H4 (cell line): ENCODE measurements around the gene KCNRG. TPM values are rescaled to one million over a fixed set of nuclear protein-coding genes. Genes with fewer than 3 reads are reported as not detected.
A peak's percentile ranks its signal among the peaks of the same experiment; 100 is the strongest.
"Not testable (repeated sequence)": the region's sequence is repeated elsewhere in the genome, so short reads cannot be mapped to it uniquely, and the experiment has no call there.

Source experiments
- DNase-seq: peaks from one replicate; pipeline ENCODE4 v3.0.0-alpha.2; 2015; ENCODE audit warnings: low spot score
- total RNA-seq: library from RNA; depleted of rRNA; stranded (reverse); fragments of >200 nt; shearing (Covaris generic); gene quantifications from 2 replicates; pipeline ENCODE4 v1.2.3, GENCODE V29; 2014; rRNA removed

The KCNRG gene, protein sequence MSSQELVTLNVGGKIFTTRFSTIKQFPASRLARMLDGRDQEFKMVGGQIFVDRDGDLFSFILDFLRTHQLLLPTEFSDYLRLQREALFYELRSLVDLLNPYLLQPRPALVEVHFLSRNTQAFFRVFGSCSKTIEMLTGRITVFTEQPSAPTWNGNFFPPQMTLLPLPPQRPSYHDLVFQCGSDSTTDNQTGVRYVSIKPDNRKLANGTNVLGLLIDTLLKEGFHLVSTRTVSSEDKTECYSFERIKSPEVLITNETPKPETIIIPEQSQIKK
- total RNA-seq, result not detected in 2 replicates

GRCh38 chr13:50015258-50015657 is at the start of gene KCNRG:
Gene KCNRG (plus strand): TSS chr13:50015444. CDS start chr13:50015494, 50 bp downstream.
- DNase-seq, result no peak

DNA sequence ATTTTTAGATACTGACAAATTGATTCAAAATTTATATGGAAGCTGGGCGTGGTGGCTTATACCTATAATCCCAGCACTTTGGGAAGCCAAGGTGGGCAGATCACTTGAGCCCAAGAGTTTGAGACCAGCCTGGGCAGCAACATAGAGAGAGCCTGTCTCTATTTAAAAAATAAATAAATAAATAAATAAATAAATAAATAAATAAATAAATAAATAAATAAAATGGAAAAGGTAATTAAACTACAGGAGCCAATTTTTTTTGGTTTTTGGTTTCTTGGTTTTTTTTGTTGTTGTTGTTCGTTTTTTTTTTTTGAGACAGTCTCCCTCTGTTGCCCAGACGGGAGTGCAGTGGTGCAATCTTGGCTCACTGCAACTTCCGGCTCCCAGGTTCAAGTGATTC is 47.8 kb upstream of the KCNRG start:
- no peak for DNase-seq

- DNase-seq, result no peak
Measured at GRCh38 chr13:49972709-49973108, 42.5 kb upstream of the KCNRG start.

DNA sequence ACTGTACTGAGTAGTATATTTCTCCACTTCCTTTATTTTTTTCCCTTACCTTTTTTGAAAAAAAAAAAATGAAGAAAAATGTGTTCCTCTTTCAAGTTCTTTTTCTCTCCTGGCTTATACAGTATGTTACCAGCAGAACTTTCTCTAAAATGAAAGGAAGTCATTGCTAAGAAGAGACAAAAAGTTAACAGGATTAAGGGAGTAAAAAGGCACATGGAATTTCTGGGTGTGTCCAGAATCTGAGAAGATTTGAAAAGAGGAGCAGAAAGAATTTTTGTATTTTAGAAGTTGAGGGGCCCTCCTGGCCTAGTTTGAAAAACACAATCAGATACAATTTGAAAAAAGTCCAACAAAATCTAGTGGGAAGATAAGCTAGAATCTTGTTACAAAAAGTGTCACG is 39.4 kb upstream of the KCNRG start:
- no peak for DNase-seq

DNA sequence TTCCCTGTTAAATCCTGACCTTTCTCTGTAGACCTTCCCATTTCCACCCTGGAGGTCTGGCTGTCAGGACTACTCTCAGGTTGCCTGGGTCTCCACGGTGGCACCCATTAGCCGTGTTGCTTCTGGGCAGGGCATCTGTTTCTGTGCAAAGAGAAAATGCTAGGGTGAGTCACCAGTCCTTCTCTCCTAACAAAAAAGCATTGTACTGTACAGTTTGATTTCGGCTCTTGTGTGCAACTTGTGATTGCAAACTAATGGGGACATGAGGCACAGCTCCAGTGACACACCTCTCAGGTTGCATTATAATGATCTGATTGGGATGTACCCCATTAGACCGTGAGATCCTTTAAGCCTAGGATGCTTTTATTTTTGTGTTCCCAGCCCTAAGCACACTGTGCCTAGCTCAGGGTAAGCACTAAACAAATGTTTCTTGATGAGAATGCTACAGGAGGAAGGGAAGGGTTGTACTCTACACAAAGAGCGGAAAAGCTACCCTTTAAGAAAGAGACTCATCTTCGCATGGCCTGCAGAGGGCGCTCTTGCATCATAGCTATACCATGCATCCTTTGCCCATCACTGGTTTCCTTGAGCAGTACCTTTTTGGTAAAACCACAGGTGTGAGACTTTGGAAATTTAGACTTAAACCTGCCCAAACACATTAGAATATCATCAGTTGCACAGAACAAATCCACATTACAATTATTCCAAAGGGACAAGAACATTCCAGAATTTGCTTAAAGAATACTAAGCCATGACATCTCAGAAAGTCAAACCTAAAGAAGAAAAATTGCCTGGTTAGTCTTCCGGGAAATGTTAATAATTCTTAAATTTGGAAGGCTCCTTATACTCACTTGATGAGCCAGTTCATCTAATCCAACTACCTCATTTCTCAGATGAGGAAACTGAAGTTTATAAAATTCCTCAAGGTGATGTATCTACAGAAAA is 38.7 kb upstream of the KCNRG start:
- peak; percentile 54 for DNase-seq

- no peak for DNase-seq
Measured at GRCh38 chr13:49977992-49978391, 37.3 kb upstream of the KCNRG start.

DNA sequence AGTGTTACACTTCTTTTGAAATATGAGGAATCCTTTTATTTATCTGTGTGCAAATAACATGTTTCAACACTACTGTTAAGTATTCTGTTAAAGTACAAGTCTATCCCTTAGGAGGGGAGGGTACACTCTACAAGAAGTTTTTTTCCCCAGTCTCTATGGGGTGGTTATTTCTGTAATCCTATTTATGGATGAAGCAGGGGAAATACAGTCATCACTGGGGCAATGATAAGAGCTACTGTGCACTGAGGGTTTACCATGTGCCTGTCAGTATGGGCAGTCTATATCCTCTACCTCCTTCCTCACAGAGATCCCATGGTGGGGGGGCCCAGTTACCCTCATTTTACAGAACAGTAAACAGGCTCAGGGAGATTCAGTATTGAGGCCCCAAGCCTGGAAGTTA is 35.0 kb upstream of the KCNRG start:
- DNase-seq, result no peak

DNA sequence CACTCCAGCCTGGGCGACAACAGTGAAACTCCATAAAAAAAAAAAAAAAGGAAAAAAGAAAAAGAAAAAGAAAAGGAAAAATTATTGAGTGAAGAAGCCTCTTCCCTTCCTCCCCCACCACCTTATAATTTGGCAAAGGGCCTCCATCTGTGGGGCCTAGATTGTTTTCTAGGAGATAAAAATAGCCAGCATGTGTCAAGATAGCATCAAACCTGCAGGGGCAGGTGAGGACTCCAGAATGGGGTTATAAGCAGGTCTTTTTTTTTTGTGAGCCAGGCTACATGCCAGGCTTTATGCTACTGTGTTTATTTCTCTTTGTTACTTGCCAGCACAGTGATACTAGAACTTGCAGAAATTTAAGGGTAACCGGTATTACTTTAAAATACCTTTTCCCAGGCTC is 30.1 kb upstream of the KCNRG start:
- DNase-seq, result no peak

DNA sequence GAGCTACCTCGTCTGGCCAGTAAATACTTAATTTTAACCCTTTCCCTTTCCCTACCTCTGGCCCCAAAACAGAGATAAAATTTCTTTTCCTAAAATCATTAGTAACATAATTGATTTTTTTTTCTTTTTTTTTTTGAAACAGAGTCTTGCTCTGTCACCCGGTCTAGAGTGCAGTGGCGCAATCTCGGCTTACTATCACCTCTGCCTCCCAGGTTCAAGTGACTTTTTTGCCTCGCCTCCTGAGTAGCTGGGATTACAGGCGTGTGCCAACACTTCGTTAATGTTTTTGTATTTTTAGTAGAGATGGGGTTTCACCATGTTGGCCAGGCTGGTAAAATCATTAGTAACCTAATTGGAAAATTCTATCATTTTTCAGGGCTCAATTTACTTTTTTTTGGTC is 28.8 kb upstream of the KCNRG start:
- DNase-seq, result no peak

DNA sequence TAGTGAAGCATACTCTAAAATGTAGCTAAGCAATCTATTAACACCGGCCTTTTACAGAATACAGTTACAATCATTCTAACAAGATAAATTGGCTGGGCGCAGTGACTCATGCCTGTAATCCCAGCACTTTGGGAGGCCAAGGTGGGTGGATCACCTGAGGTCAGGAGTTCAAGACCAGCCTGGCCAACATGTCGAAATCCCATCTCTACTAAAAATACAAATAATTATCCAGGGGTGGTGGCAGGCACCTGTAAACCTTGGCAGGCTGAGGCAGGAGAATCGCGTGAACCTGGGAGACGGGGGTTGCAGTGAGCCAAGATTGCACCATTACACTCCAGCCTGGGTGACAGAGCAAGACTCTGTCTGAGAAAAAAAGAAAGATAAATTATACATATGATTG is 24.6 kb upstream of the KCNRG start:
- not testable (repeated sequence) for DNase-seq

- DNase-seq, result no peak
Measured at GRCh38 chr13:49993111-49993510, 22.1 kb upstream of the KCNRG start.

DNA sequence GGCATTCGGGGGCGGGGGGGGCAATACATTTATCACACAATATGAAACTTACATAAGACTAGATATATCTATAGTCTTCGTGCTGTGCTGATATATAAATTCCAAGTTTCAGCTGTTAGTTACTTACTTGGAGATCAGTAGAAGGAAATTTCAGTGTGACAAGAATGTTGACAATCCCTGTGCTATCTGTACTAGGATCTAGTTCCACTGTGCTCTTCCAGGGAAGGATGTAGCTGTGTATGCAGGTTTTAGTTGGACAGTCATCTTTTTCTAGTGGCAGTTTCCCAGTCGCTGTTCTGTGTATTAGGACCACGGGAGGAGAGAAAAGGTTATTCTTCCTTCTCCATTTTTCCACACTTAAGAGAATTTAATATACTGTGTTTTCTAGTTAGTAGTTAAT is 21.6 kb upstream of the KCNRG start:
- DNase-seq, result no peak

DNA sequence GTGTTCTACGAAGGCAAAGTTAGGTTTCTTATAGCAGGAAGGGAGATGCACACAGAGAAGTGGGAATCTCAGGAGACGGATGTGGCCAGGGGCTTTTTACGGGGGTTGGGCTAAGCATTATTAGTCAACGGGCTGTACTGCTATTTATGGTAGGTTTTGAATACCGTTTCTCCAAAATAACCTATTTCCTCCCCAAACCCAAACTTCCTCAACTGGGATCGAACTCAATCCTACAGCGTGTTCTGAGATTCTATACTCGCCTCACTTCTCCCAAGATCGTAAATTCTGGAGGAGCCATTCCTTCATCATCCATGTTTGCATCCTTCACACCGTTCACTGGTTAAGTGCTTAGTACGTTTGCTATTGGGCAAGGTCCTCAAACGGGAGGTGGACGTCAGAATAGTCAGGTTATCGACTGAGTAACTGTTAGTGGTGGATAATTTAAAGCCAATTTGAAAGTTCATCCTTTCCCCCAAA is 19.6 kb upstream of the KCNRG start:
- no peak for DNase-seq

- peak; percentile 70 for DNase-seq
Measured at GRCh38 chr13:49996161-49996915, 18.9 kb upstream of the KCNRG start.

- DNase-seq, result peak; percentile 66
Measured at GRCh38 chr13:49996951-49997895, 18.0 kb upstream of the KCNRG start, which contains the start of gene TRIM13. Gene TRIM13 (plus strand): TSS chr13:49997042. CDS start chr13:50011941, 14,899 bp downstream.

DNA sequence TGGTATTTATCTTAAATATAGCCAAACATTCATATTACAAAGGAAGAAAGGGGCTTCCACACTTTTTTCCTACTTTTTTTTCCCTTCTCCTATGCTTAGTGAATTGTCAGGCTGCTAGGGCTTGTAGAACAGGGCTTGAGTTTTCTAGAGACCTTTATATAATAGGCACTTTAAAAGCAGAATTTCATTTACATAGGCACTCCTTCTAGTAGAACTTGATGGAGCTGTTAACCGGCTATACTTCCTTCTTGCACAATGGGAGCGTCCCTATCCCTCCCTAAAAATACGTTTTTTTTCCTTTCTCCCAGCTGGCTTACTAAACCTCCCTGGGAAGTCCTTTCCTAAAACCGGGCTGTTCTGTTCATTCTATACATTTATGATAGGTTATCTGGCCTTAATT is 17.3 kb upstream of the KCNRG start:
- DNase-seq, result no peak

GRCh38 chr13:49998714-49999624 is 16.3 kb upstream of the KCNRG start:
- no peak for DNase-seq

DNA sequence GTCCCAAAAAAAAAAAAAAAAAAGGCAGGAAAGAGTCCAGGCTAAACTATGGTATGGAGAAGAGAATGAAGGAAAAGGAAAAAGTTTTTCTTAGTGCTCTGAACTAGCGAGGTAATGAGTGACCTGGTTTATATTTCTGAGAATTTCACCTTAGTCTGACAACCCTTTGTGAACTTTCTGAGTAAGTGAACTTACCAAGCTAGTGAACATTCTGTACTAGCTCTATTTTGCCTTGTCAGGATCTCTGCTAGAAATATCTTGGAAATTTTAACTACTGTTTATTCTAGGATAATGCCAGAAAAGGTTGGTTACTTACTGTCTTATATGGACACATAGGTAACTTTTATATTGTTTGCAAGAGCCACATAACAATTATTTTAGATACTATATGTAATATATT is 14.0 kb upstream of the KCNRG start:
- DNase-seq, result no peak

DNA sequence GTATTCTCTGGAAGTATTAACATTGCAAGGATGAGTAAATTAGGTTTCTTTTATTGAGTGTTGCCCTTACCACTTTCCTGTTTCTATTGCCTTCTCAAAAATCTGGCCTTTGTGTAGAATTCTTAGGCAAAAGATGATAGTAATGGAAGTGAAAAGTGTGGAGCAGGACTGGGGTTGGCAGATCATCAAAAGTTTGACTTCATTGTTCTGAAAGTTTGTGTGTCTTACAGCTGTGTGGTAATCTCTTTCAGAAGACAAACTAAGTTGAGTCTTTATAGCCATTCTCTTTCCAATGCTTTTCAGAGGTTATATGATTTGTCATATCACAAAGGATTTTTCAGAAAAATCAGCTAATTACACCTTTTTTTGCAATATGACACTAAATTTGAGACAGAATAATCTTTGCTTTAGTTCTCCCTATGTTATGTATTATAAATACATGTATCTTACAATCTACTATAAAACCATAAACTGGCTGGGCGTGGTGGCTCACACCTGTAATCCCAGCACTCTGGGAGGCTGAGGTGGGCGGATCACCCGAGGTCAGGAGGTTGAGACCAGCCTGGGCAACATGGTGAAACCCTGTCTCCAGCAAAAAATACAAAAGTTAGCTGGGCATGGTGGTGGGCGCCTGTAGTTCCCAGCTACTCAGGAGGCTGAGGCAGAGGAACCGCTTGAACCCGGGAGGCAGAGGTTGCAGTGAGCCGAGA is 8.7 kb upstream of the KCNRG start:
- DNase-seq, result no peak
